C4-2B (cell line): Measurements from ENCODE around the gene KHDC4.

ENCODE experiments used
- H3K27ac ChIP-seq: fragments of 450-650 bp; 2 replicates; pipeline ENCODE4 v1.5.1; 2017
- ZFX ChIP-seq: fragments of 450-650 bp; IDR thresholded peaks from 2 replicates; pipeline ENCODE4 v1.6.1; 2017
- TF ChIP-seq, protein P1 (sequence below): fragments of 450-650 bp; conservative IDR thresholded peaks from 2 replicates; pipeline ENCODE4 v1.5.1; 2017; ENCODE audit warnings: mild to moderate bottlenecking

KHDC4 gene

DNA sequence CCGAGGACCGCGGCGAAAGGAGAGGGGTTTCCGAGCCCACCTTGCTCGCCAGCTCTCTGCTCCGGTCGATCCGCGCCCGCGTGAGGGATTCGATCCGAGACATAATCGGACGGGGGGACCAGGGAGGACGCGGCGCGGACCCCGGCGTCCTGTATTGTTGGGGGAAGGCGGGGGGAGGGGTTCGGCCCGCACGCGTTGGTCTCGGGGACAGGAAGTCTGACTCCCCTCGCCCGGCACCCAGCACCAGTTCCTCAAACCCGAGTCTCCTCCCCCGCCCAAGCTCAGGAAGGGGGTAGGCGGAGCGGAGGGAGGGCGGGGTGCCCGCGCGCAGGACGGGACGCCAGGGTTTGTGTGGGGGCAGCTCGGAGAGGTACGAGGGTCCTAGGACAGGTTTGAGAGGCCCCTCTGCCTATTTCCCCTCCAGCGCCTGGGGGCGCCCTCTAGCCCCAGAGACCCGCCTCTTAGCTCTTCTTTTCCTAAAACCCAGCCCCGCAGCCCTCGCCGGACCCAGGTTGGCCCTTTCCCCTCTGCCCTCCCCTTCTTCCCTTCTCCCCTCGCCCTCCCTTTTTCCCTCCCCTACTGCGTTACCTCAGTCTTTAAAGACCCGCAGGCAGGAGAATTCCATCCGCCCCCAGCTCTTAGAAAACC, 44.2 kb upstream of the KHDC4 start, which contains the start of gene ARHGEF2:
Gene ARHGEF2, minus strand, starts transcription at position 223 of the 648 bp plus-strand sequence. Its CDS starts 120 bp downstream, at position 103.
- TF ChIP-seq, protein P1, sequence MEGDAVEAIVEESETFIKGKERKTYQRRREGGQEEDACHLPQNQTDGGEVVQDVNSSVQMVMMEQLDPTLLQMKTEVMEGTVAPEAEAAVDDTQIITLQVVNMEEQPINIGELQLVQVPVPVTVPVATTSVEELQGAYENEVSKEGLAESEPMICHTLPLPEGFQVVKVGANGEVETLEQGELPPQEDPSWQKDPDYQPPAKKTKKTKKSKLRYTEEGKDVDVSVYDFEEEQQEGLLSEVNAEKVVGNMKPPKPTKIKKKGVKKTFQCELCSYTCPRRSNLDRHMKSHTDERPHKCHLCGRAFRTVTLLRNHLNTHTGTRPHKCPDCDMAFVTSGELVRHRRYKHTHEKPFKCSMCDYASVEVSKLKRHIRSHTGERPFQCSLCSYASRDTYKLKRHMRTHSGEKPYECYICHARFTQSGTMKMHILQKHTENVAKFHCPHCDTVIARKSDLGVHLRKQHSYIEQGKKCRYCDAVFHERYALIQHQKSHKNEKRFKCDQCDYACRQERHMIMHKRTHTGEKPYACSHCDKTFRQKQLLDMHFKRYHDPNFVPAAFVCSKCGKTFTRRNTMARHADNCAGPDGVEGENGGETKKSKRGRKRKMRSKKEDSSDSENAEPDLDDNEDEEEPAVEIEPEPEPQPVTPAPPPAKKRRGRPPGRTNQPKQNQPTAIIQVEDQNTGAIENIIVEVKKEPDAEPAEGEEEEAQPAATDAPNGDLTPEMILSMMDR: no peak
- no peak for TF ChIP-seq ZFX
- H3K27ac ChIP-seq: peak within 1 kb of the TSS; percentile 81

DNA sequence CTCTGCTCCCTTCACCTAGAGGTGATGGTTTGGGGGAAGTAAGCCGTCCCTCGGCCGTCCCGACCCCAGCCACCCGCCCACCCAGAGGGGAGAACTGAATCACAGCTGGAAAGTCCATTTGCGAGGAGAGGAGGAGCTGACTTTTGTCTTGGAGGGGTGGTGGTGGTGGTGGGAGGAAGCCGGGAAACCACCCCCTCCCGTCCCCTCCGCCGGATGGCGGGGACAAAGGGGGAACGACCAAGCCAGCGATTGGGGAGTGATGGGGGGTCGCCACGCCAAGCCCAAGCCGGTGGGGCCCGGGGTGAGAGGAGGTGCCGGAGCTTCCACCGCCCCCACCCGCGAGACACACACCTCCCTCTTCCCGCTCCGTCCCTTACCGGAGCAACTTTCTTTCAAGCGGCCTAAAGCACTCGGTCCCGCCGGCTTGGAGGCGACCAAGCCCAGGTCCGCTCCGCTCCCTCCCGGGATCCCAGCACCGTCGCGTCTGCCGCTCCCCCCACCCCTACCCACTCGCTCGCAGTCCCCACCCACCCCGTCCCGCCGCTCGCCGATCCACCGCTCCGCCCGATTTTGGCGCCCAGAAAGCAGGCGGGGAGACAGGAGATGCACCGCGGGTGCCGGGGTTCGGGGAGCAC, 43.6 kb upstream of the KHDC4 start:
- H3K27ac ChIP-seq: peak overlapping the region; percentile 81
- TF ChIP-seq, protein P1: no peak
- no peak for TF ChIP-seq ZFX

DNA sequence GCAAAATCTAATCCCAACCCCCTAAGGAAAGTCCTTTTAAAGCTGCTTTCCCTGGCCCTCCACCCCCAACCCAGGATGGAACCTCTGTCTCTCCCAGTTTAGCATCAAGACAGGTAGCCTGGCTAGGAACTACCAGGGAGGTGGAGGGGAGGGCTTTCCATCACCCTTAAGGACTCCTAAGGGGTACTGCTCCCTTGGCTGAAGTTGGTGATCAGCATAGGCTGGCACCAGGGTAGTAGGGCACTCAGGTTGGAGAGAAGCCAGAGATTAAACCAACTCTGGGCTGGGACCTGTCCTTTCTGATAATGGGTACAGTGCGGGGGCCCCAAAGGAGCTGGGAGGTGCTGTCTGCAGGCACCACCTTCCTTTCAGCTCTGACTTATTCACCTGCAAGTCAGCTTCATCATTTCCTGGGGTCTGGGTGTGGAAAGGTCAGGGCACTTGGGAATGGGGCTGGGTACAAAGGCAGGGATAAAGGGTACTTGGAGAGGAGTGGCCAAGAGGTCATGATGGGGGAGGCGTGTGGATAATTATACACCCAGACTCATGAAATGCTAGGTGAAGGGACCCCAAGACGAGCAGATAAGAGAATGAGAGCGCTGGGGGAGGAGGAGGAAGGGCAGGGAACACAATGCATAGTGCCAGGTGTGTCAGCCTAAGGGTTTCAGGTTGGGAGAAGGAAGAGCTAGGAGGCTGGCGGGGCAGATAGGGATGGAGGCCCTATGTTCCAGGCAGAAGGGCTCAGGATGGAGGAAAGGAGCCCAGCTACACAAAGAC, 42.9 kb upstream of the KHDC4 start:
- TF ChIP-seq, protein P1: no peak
- no peak for TF ChIP-seq ZFX
- H3K27ac ChIP-seq: peak overlapping the region; percentile 81; the same call in 1 of the 2 replicates

DNA sequence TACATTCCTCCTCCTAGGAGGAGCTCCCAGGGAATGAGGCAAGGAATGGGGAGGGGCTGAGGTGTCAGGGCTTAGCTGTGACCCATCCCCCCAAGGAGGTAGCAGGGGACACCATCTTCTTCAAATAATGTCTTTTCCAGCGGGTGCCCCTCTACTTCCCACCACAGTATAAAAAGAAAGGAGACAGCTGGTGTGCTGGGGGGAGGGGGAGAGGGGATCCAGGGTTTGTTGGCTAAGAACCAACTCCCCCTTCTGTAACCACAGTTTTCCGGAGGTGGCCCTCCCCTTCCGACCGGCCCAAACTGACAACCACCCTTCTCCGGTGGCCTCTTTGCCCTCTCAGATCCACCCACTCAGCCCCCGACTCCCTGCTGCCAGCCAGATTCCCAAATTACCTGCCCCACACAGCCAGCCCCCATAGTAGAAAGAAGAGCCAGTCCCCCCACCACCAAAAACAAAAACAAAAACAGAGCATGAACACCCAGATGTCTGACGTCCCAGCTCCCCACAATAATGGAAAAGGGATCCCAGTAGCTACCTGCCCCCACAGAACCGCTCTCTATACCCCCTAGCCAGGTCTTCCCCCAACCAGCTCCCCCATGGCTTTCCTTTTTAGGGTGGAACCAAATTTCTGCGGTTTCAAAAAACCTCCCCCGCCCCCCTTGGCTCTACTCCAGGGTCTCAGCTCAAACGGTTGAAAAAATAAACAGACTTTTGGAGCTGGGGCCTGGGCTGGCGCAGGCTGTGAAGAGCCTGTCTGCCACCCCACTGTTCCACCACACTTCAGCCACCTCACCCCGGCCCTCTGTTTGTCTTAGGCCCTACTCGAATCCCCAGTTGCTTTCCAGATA, 42.1 kb upstream of the KHDC4 start:
- TF ChIP-seq ZFX: no peak
- TF ChIP-seq, protein P1: no peak
- H3K27ac ChIP-seq: no peak overlapping the region

DNA sequence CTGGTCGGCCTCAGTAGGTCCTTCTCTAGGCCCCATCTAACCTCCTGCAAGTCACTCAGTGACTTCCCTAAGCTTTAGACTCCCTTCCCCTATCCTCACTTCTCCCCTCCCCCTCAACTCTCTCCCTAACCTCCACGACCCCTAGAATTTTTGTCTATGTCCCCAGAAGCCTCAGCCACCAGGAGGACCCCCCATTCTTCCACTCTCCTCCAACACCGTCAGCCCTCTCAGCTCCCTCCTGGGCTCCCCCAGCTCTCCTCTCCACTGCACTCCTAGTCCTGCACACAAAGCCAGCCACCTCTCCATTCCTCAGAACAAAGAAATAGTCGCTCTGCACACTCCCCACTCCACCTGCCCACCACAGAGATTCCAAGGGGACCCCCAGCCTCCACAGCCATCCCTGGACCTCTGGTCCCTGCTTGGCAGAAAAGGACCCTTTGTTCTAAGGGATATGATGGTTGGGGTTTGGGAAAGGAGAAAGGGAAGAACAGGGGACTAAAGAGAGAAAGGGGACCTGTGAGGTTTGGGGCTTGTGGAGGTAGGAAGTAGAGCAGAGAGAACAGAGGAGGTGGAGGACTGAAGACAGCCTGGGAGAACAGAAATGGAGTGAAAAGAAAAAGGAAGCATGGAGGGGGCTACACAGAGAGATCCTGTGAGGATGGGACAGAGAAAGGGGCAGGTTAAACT, 41.3 kb upstream of the KHDC4 start:
- H3K27ac ChIP-seq: no peak overlapping the region

More for the DNA sequence above, 41.3 kb upstream of the KHDC4 start:
- TF ChIP-seq ZFX: no peak
- TF ChIP-seq, protein P1: no peak
